SU-DHL-6 (cell line): ENCODE results near the gene ADAMTS17.

Experiments
- H2AFZ ChIP-seq: fragments of 200-600 bp; sonication (generic); 2 replicates; pipeline ENCODE4 v1.6.1; 2014; ENCODE audit warnings: low read depth, mild to moderate bottlenecking, moderate library complexity, mixed read lengths, antibody characterized with exemption, low read length; ENCODE audit not compliant: severe bottlenecking
- H3F3A ChIP-seq: fragments of 200-600 bp; shearing (Covaris generic); 2 replicates; pipeline ENCODE4 v1.6.0; 2016; ENCODE audit warnings: antibody characterized with exemption, mild to moderate bottlenecking; ENCODE audit not compliant: insufficient read depth
- H3K27ac ChIP-seq: fragments of 200-600 bp; sonication (generic); 2 replicates; pipeline ENCODE4 v1.5.1; 2016; ENCODE audit warnings: low read depth, mild to moderate bottlenecking, low read length, moderate library complexity, mixed read lengths
- H3K27me3 ChIP-seq: fragments of 200-600 bp; sonication (generic), shearing (Covaris generic); 2 replicates; pipeline ENCODE4 v1.6.0; 2014; ENCODE audit warnings: mild to moderate bottlenecking, low read length
- H3K36me3 ChIP-seq: fragments of 200-600 bp; sonication (generic); 2 replicates; pipeline ENCODE4 v1.6.1; 2014; ENCODE audit warnings: mild to moderate bottlenecking, low read length, mixed read lengths
- H3K4me2 ChIP-seq: fragments of 300-600, 200-600 bp; shearing (Covaris generic), sonication (generic); 2 replicates; pipeline ENCODE4 v1.6.0; 2014; ENCODE audit warnings: low read length, low read depth, mild to moderate bottlenecking; ENCODE audit not compliant: poor library complexity, severe bottlenecking
- H3K4me3 ChIP-seq: fragments of 200-600 bp; sonication (generic); 2 replicates; pipeline ENCODE4 v1.5.1; 2014; ENCODE audit warnings: antibody characterized with exemption, low read length, mild to moderate bottlenecking, mixed read lengths; ENCODE audit not compliant: insufficient read depth, poor library complexity, severe bottlenecking
- H3K79me2 ChIP-seq: fragments of 200-600 bp; sonication (generic); 2 replicates; pipeline ENCODE4 v1.6.1; 2014; ENCODE audit warnings: mild to moderate bottlenecking, low read length, moderate library complexity; ENCODE audit not compliant: insufficient read depth
- H3K9ac ChIP-seq: fragments of 200-600 bp; sonication (generic); 2 replicates; pipeline ENCODE4 v1.7.0; 2014; ENCODE audit warnings: mild to moderate bottlenecking, low read length
- H3K9me2 ChIP-seq: fragments of 200-600 bp; sonication (generic); replicated peaks from 2 replicates; pipeline ENCODE4 v1.6.1; 2014; ENCODE audit warnings: low read length; ENCODE audit not compliant: insufficient read depth
- H3K9me3 ChIP-seq: fragments of 200-600 bp; sonication (generic); 2 replicates; pipeline ENCODE4 v1.6.1; 2014; ENCODE audit warnings: low read length, mixed read lengths; ENCODE audit not compliant: insufficient read depth
- H4K20me1 ChIP-seq: fragments of 200-600 bp; sonication (generic); 2 replicates; pipeline ENCODE4 v1.6.1; 2014; ENCODE audit warnings: low read depth, mild to moderate bottlenecking, antibody characterized with exemption, low read length, moderate library complexity, mixed read lengths
- EZH2phosphoT487 ChIP-seq: fragments of 200-600 bp; sonication (generic), shearing (Covaris generic); conservative IDR thresholded peaks from 2 replicates; pipeline ENCODE4 v1.6.1; 2018; ENCODE audit warnings: mild to moderate bottlenecking, antibody characterized with exemption, low read length, moderate library complexity, mixed read lengths
- TF ChIP-seq, protein P1 (sequence below): fragments of 200-600 bp; sonication (generic); IDR thresholded peaks from one replicate; pipeline ENCODE4 v1.5.1; 2017; ENCODE audit warnings: antibody characterized with exemption, mild to moderate bottlenecking, low read length, moderate library complexity; ENCODE audit not compliant: insufficient read depth, poor library complexity, severe bottlenecking

ADAMTS17 gene

DNA sequence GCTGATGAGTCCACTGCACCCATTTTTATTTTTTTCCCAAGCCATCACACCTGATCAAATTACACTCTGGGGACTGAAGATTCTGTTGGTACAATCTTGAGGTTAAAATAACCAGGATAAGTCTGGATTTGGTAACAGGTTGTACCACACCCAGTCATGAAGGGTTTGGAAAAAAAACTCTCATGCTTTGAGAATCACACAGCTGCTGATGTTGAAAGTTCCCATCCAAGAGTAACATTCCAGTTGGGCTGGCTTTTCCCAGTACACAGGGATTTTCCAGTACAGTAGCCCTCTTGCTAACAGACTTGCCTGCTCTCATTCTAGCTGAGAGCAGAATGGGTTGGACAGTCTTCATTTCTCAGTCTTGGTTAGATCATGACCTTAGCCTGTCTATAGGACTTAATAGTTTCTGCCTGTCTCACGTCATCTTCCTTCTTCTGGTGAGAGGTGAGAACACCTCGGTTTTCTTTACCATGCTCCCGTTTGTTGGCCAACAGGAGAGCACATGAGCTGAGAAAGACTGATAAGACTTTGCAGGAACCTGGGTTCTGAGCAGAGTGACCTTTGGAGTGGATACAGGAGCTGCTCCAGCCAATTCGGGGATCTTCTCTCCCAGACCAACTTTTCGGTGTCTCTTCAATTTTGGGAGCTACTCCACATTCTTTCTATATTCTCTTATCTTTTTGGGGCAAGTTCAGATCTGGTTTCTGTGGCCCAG is 308.5 kb downstream of the ADAMTS17 start:
- H4K20me1 ChIP-seq = no peaks in the 10 kb centered on the region
- H3K4me2 ChIP-seq = no peak overlapping the region
- H3K9ac ChIP-seq = no peak overlapping the region
- no peaks in the 10 kb centered on the region for H3K79me2 ChIP-seq
- no peaks in the 10 kb centered on the region for H3K27me3 ChIP-seq
- H3K9me3 ChIP-seq = no peaks in the 10 kb centered on the region
- H3K36me3 ChIP-seq = no peaks in the 10 kb centered on the region
- no peaks in the 10 kb centered on the region for H3K9me2 ChIP-seq
- H3K27ac ChIP-seq = no peak overlapping the region
- TF ChIP-seq, protein P1, sequence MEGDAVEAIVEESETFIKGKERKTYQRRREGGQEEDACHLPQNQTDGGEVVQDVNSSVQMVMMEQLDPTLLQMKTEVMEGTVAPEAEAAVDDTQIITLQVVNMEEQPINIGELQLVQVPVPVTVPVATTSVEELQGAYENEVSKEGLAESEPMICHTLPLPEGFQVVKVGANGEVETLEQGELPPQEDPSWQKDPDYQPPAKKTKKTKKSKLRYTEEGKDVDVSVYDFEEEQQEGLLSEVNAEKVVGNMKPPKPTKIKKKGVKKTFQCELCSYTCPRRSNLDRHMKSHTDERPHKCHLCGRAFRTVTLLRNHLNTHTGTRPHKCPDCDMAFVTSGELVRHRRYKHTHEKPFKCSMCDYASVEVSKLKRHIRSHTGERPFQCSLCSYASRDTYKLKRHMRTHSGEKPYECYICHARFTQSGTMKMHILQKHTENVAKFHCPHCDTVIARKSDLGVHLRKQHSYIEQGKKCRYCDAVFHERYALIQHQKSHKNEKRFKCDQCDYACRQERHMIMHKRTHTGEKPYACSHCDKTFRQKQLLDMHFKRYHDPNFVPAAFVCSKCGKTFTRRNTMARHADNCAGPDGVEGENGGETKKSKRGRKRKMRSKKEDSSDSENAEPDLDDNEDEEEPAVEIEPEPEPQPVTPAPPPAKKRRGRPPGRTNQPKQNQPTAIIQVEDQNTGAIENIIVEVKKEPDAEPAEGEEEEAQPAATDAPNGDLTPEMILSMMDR = no peak
- H3K4me3 ChIP-seq = no peak overlapping the region
- no peak overlapping the region for H2AFZ ChIP-seq
- no peaks in the 10 kb centered on the region for H3F3A ChIP-seq

DNA sequence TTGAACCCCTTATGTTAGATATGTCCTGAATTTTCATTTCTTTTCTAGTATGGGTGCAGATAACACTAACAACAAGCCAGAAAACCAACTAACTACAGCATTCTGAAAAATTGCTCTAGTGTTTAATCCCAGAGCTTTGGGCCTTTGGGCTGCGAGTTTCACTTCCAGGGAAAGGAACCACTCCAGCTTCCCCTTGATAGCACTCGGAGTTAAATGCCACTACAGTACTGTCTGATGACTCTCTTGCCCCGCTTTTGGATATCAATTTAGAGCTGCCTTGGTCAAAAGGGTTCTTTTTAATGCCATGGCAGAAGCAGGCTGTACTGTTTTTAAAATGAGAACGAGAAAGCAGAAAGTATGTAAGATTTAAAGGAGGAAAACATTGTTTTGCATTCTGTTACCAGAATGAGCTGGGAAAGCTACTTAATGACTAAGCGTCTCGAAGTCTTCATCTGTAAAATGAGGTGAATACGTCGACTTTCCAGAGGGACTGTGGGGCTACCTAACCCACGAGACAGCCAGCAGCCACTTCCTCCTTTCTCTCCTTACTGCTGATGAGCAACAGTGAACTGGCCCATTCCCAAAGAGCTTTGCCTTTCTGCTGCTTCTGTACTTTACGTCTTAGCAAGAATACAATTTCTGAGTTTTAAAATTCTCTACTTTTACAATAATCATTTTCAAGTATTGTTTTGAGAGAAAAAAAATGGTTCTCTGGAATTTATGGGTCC is 309.3 kb downstream of the ADAMTS17 start:
- no peaks in the 10 kb centered on the region for H3K36me3 ChIP-seq
- H4K20me1 ChIP-seq = no peaks in the 10 kb centered on the region
- no peak overlapping the region for H3K27ac ChIP-seq
- no peaks in the 10 kb centered on the region for H3K9me3 ChIP-seq
- no peak overlapping the region for H2AFZ ChIP-seq
- H3K27me3 ChIP-seq = no peaks in the 10 kb centered on the region
- no peaks in the 10 kb centered on the region for H3K79me2 ChIP-seq
- H3K9me2 ChIP-seq = no peaks in the 10 kb centered on the region
- no peak for TF ChIP-seq EZH2phosphoT487
- TF ChIP-seq, protein P1 = no peak
- no peaks in the 10 kb centered on the region for H3F3A ChIP-seq
- no peak overlapping the region for H3K9ac ChIP-seq
- no peak overlapping the region for H3K4me2 ChIP-seq
- H3K4me3 ChIP-seq = no peak overlapping the region

DNA sequence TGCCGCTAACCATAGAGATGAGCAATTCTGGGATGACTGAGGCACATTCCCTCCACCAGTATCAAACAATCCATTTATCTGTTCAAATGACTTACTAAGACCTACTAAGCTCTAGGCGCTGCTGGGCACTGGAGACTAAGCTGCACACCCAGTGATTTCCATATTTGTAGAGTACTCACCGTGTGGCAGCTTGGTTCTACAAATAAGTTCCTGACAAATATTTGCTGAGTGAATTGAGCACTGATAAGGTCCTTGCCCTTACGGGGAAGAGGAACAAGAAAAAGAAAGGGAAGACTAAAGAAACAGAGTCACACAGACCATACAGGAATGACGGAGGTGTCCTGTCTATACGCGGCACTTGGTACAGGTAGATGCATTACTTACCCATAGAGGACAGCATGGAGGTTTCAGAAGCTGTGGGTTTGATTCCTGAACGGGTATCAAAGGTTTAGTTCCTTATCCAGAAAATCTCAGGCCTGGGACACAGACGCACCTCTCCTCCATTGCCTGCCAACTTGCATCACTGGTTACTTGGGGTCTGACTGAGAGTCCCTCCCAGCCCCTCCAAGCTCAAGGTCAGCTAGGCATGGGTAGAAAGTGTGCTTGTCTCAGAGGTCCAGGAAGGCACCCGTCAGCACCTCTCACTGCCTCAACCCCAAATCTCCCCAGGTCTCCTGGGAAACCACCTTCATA is 310.0 kb downstream of the ADAMTS17 start:
- no peaks in the 10 kb centered on the region for H3F3A ChIP-seq
- 0 out of 2 replicates have a peak, but pooled peaks cover 2% of the 10 kb centered on the region for H3K9me3 ChIP-seq
- H3K9me2 ChIP-seq = no peaks in the 10 kb centered on the region
- no peak overlapping the region for H2AFZ ChIP-seq
- no peak overlapping the region for H3K4me2 ChIP-seq
- H4K20me1 ChIP-seq = no peaks in the 10 kb centered on the region
- H3K4me3 ChIP-seq = no peak overlapping the region
- no peak for TF ChIP-seq EZH2phosphoT487
- TF ChIP-seq, protein P1 = no peak
- H3K27ac ChIP-seq = no peak overlapping the region
- no peaks in the 10 kb centered on the region for H3K36me3 ChIP-seq
- H3K27me3 ChIP-seq = no peaks in the 10 kb centered on the region
- H3K9ac ChIP-seq = no peak overlapping the region
- H3K79me2 ChIP-seq = no peaks in the 10 kb centered on the region
